Thyroid gland (tissue), 4 donors: ENCODE results near the gene GRHL1. TPM values are rescaled to one million over a fixed set of nuclear protein-coding genes. Genes with fewer than 3 reads are reported as not detected.

ENCODE experiments used
- DNase-seq, 2 donors: peaks; one replicate each; pipeline ENCODE4 v3.0.0-alpha.2; 2019
- H3K27ac ChIP-seq, 3 donors: fragments of 200-600 bp; sonication (generic); 1 replicate in 2 of 3; 2 replicates in 1 of 3; pipeline ENCODE4 v1.5.1; 2016 to 2019; ENCODE audit warnings: mild to moderate bottlenecking in 1 of 3, moderate library complexity in 1 of 3
- H3K27me3 ChIP-seq: fragments of 200-600 bp; sonication (generic); one replicate; pipeline ENCODE4 v1.5.1; 2019
- H3K36me3 ChIP-seq, 2 donors: fragments of 200-600 bp; sonication (generic); one replicate each; pipeline ENCODE4 v1.5.1; 2016 to 2019
- H3K4me1 ChIP-seq, 2 donors: fragments of 200-600 bp; sonication (generic); one replicate each; pipeline ENCODE4 v1.5.1; 2017 to 2019
- H3K4me3 ChIP-seq, 3 donors: fragments of 200-600 bp; sonication (generic); replicated peaks in 1 of 3; 1 replicate in 2 of 3; 2 replicates in 1 of 3; pipeline ENCODE4 v1.5.1; 2016; ENCODE audit warnings: mild to moderate bottlenecking in 1 of 3
- H3K9me3 ChIP-seq: fragments of 200-600 bp; sonication (generic); one replicate; pipeline ENCODE4 v1.5.1; 2017
- POLR2A ChIP-seq, 2 donors: fragments of 450-650 bp; IDR thresholded peaks; one replicate each; pipeline ENCODE4 v1.6.1; 2017; ENCODE audit warnings: antibody characterized with exemption in 2 of 2, mild to moderate bottlenecking in 2 of 2, moderate library complexity in 1 of 2
- whole genome bisulfite sequencing, 2 donors: methylation state at CpG; one replicate each; pipeline ENCODE4 v1.1.5; 2017; 5-methylcytosine and 5-hydroxymethylcytosine counted together
- intact Hi-C: fragments of 100-400 bp; cut with DNase I; formaldehyde crosslinking; loops from one replicate; pipeline ENCODE4 v1.15.1; 2023
- total RNA-seq, 4 donors: library from RNA; depleted of rRNA; stranded (reverse); fragments of >200 nt; gene quantifications; one replicate each; pipeline ENCODE4 v1.2.3, GENCODE V29; 2016
- TF ChIP-seq, protein P1 (sequence below), 6 experiments: fragments of 200-600 bp in 3 of 6; fragments of 450-650 bp in 3 of 6; sonication (generic) in 3 of 6; IDR thresholded peaks; one replicate each; pipeline ENCODE4 v1.5.1; 2016 to 2019; ENCODE audit warnings: antibody characterized with exemption in 6 of 6, mild to moderate bottlenecking in 2 of 6, inconsistent platforms in 1 of 6, moderate library complexity in 1 of 6

The GRHL1 gene
- total RNA-seq, 4 donors from 2014 or later: 6.2 to 12.1 (median 8.2) TPM

DNA sequence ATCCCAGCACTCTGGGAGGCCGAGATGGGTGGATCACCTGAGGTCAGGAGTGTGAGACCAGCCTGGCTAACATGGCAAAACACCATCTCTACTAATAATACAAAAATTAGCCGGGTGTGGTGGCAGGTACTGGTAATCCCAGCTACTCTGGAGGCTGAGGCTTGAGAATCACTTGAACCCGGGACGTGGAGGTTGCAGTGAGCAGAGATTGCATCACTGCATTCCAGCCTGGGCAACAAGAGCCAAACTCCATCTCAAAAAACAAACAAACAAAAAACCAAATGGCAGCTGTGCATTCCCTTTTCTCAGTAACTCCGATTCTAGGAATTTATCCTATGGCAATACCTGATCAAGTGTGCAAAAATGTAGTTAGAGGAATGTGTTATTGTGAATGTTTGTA, 4.7 kb upstream of the GRHL1 start:
- no peak overlapping the region for H3K27ac ChIP-seq
- TF ChIP-seq, protein P1, sequence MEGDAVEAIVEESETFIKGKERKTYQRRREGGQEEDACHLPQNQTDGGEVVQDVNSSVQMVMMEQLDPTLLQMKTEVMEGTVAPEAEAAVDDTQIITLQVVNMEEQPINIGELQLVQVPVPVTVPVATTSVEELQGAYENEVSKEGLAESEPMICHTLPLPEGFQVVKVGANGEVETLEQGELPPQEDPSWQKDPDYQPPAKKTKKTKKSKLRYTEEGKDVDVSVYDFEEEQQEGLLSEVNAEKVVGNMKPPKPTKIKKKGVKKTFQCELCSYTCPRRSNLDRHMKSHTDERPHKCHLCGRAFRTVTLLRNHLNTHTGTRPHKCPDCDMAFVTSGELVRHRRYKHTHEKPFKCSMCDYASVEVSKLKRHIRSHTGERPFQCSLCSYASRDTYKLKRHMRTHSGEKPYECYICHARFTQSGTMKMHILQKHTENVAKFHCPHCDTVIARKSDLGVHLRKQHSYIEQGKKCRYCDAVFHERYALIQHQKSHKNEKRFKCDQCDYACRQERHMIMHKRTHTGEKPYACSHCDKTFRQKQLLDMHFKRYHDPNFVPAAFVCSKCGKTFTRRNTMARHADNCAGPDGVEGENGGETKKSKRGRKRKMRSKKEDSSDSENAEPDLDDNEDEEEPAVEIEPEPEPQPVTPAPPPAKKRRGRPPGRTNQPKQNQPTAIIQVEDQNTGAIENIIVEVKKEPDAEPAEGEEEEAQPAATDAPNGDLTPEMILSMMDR (IDR thresholded peaks at IDR 0.05): no peak
- TF ChIP-seq POLR2A (IDR thresholded peaks at IDR 0.05): no peak
- H3K9me3 ChIP-seq: no peaks in the 10 kb centered on the region
- DNase-seq: no peak
- H3K27me3 ChIP-seq: no peaks in the 10 kb centered on the region
- no peaks in the 10 kb centered on the region for H3K36me3 ChIP-seq
- no peak overlapping the region for H3K4me3 ChIP-seq
- 78 to 89% methylated on average over 5 of the region's 5 CpGs for WGBS, 2 donors
- intact Hi-C loops: loop anchor here (10.0 kb wide), 1 partner anchor 142 kb away; no protein-coding TSS in a partner anchor
- no peaks in the 10 kb centered on the region for H3K4me1 ChIP-seq

DNA sequence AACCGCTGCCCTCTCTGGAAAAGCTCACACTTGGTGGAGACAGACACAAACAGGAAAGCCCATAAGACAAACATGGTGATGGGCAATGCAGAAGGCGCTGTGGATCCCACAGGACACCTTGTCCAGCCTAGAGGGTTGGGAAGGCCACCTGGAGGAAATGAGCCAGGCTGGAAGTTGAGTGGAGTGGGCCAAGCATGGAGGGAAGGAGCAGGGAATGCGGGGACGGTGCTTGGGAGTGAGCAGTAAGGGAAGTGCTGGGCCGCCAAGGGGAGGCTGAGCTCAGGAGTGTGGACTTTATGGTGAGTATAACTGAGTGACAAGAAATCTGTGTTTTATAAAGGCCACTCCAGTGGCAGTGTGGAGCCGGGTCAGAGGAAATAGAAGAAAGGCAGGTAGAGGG, 2.8 kb upstream of the GRHL1 start:
- TF ChIP-seq, protein P1 (IDR thresholded peaks at IDR 0.05): no peak
- no peak for TF ChIP-seq POLR2A (IDR thresholded peaks at IDR 0.05)
- no peak overlapping the region for H3K27ac ChIP-seq
- WGBS, 2 donors: 89 to 98% methylated on average over 5 to 6 of the region's 6 CpGs
- no peaks in the 10 kb centered on the region for H3K27me3 ChIP-seq
- no peak overlapping the region for H3K4me3 ChIP-seq
- no peaks in the 10 kb centered on the region for H3K9me3 ChIP-seq
- no peaks in the 10 kb centered on the region for H3K4me1 ChIP-seq
- intact Hi-C loops: loop anchor here (10.0 kb wide), 1 partner anchor 144 kb away; no protein-coding TSS in a partner anchor
- no peaks in the 10 kb centered on the region for H3K36me3 ChIP-seq
- no peak for DNase-seq

DNA sequence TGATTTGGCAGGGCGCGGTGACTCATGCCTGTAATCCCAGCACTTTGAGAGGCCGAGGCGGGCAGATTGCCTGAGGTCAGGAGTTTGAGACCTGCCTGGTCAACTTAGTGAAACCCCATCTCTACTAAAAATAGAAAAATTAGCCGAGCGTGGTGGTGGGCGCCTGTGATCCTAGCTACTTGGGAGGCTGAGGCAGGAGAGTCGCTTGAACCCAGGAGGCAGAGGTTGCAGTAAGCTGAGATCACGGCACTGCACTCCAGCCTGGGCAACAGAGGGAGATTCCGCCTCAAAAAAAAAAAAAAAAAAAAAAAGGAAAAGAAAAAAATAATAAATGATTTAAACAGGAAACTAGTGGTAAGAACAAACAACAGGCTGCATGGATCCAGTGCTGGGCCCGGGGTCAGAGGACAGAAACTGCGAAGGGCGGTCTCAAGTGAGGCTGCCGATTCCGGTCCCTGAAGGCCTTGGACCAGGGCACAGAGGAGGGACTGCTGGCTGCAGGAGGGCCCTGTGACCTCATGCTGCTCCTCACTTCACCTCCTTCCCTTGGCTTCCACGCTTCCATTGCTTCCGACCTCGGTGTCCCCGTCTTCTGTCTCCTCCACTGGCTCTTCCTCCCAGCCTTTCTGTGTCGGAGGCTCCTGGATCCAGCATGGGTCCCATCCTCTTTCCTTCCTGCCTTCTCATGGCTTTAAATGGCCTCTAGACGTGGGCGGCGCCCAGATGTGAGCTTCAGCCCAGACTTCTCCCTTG, 2.1 kb upstream of the GRHL1 start:
- Histone ChIP-seq H3K27me3 (no peaks in the 10 kb centered on the region), H3K4me1 (no peaks in the 10 kb centered on the region), H3K36me3 (no peaks in the 10 kb centered on the region), H3K4me3 (no peak overlapping the region), H3K27ac (no peak overlapping the region), H3K9me3 (no peaks in the 10 kb centered on the region)
- WGBS, 2 donors: 89 to 94% methylated on average over 23 of the region's 23 CpGs
- no peak for DNase-seq
- no peak for TF ChIP-seq POLR2A (IDR thresholded peaks at IDR 0.05)
- intact Hi-C loops: loop anchor here (10.0 kb wide), 1 partner anchor 145 kb away; no protein-coding TSS in a partner anchor

DNA sequence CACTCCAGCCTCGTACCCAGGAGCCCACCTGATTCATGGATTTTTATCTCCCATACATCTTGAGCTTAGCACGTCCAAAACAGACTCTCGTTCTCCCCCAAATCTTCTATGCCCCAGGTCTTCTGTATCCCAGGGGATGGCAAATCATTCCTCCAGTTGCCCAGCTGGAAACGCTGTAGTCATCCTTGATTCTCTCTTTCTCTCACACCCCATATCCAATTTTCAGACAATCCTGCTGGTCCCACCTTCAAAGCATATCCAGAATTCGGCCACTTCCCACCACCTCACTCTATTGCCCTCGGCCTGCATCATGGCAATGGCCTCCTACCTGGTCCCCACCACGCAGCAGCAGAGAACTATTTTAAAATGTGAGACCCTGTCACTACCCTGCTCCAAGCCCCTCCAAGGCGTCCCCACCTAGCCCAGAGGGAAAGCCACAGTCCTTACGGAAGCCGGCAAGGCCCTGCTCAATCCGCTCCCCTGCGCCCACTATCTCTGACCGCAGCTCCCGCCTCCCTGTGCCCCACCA, 1.4 kb upstream of the GRHL1 start:
- H3K9me3 ChIP-seq: no peaks in the 10 kb centered on the region
- H3K27me3 ChIP-seq: no peaks in the 10 kb centered on the region
- H3K36me3 ChIP-seq: no peaks in the 10 kb centered on the region
- H3K4me1 ChIP-seq: no peaks in the 10 kb centered on the region
- no peak overlapping the region for H3K4me3 ChIP-seq
- intact Hi-C loops: loop anchor here (10.0 kb wide), 1 partner anchor 145 kb away; no protein-coding TSS in a partner anchor
- 95 to 98% methylated on average over 14 of the region's 14 CpGs for WGBS, 2 donors
- no peak for DNase-seq
- no peak for TF ChIP-seq POLR2A (IDR thresholded peaks at IDR 0.05)
- TF ChIP-seq, protein P1 (IDR thresholded peaks at IDR 0.05): no peak
- H3K27ac ChIP-seq: no peak overlapping the region

DNA sequence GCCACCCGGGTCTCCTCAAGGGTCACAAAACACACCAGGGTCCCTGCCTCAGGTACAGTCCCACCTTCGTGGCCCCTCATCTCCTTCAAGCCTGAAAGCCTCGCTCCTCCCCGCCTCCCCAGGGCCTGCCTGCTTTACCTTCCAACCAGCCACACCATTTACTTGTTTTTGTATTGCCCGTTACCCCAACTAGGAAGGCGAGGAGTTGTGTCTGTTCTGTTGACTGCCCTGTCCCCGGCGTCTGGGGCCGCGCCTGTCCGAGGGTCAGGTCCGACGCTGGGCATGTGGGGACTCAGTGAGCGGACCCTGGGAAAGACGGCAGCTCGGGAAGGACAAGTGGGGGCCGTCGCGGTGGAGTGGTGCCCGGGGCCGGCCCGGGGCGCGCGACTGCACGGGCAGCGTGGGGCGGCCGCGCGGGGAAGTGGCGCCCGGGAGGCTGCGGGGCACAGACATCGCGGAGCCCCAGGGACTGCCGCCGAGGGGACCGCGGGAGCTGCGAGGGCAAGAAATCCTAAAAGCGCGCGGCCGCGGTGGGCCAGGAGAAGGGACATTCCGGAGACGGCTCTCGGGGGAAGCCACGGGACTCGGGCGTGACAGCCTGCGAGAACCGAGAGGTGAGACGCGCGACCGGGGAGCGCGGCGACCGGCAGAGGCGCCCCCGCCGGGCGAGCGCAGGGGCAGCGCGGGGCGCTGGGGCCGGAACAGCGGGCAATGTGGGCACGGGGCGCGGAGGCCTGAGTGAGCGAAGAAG, 797 bp upstream of the GRHL1 start:
- H3K27ac ChIP-seq: peak overlapping the region in 1 of 3 donors; percentile 53
- WGBS, 2 donors: 14 to 34% methylated on average over 13 to 20 of the region's 76 CpGs
- H3K4me3 ChIP-seq: peak overlapping the region; percentile 16 to 82 (median 62)
- no peaks in the 10 kb centered on the region for H3K9me3 ChIP-seq
- H3K27me3 ChIP-seq: no peaks in the 10 kb centered on the region
- peak; percentile 62 to 63 for DNase-seq
- intact Hi-C loops: no loop called here
- no peaks in the 10 kb centered on the region for H3K36me3 ChIP-seq
- no peaks in the 10 kb centered on the region for H3K4me1 ChIP-seq
- TF ChIP-seq POLR2A (IDR thresholded peaks at IDR 0.05): no peak
- TF ChIP-seq, protein P1 (IDR thresholded peaks at IDR 0.05): peak in 1 of 6 experiments; percentile 13
